CD14-positive monocyte (primary cell): Measurements from ENCODE around the gene SLC2A9. TPM values are rescaled to one million over a fixed set of nuclear protein-coding genes. Genes with fewer than 3 reads are reported as not detected.

ENCODE experiments used
- DNase-seq, 3 donors: peaks; one replicate each; pipeline ENCODE4 v3.0.0-alpha.2; 2011 to 2022
- H2AFZ ChIP-seq: 2 replicates; pipeline ENCODE4 v1.6.0; 2012; ENCODE audit warnings: mild to moderate bottlenecking, low read depth, low read length, inconsistent platforms; ENCODE audit not compliant: insufficient read depth, poor library complexity, severe bottlenecking
- H3K27ac ChIP-seq, 2 donors: 1 replicate in 1 of 2; 2 replicates in 1 of 2; pipeline ENCODE4 v1.5.1; 2012 to 2013; ENCODE audit warnings: low read length in 2 of 2, control low read depth in 1 of 2, inconsistent platforms in 1 of 2, low read depth in 1 of 2, mild to moderate bottlenecking in 1 of 2
- H3K27me3 ChIP-seq, 2 donors: one replicate each; pipeline versions ENCODE4 v1.6.0 to v1.6.1; 2011 to 2013; ENCODE audit warnings: low read length in 2 of 2; ENCODE audit not compliant: control insufficient read depth in 2 of 2, insufficient read depth in 2 of 2
- H3K36me3 ChIP-seq, 2 donors: replicated peaks in 1 of 2; 1 replicate in 1 of 2; 2 replicates in 1 of 2; pipeline versions ENCODE4 v1.5.1 to v1.6.1; 2012 to 2013; ENCODE audit warnings: low read length in 2 of 2, control low read depth in 1 of 2, inconsistent platforms in 1 of 2, mild to moderate bottlenecking in 1 of 2; ENCODE audit not compliant: insufficient read depth in 2 of 2, control insufficient read depth in 1 of 2
- H3K4me1 ChIP-seq, 2 donors: 1 replicate in 1 of 2; 2 replicates in 1 of 2; pipeline versions ENCODE4 v1.5.1 to v1.6.1; 2012 to 2013; ENCODE audit warnings: low read length in 2 of 2, control low read depth in 1 of 2, inconsistent platforms in 1 of 2, mild to moderate bottlenecking in 1 of 2, moderate library complexity in 1 of 2; ENCODE audit not compliant: insufficient read depth in 2 of 2, control insufficient read depth in 1 of 2
- H3K4me2 ChIP-seq: replicated peaks from 2 replicates; pipeline ENCODE3; 2012; ENCODE audit warnings: low read length, moderate library complexity, mild to moderate bottlenecking; ENCODE audit not compliant: poor library complexity, severe bottlenecking; ENCODE audit errors: extremely low read depth
- H3K4me3 ChIP-seq, 3 experiments: fragments of 200-600 bp in 1 of 3; sonication (generic) in 1 of 3; replicated peaks in 1 of 3; 1 replicate in 2 of 3; 2 replicates in 1 of 3; pipeline ENCODE4 v1.5.1; 2011 to 2013; ENCODE audit warnings: low read length in 3 of 3, mild to moderate bottlenecking in 3 of 3, control low read depth in 2 of 3, low read depth in 2 of 3, inconsistent platforms in 1 of 3, moderate library complexity in 1 of 3
- H3K79me2 ChIP-seq: 2 replicates; pipeline ENCODE4 v1.6.0; 2012; ENCODE audit warnings: mild to moderate bottlenecking, control low read depth, inconsistent platforms, low read length, moderate library complexity; ENCODE audit not compliant: insufficient read depth
- H3K9ac ChIP-seq: 2 replicates; pipeline ENCODE4 v1.6.0; 2017; ENCODE audit warnings: low read length, mild to moderate bottlenecking; ENCODE audit not compliant: insufficient read depth, poor library complexity, severe bottlenecking
- H3K9me3 ChIP-seq, 2 donors: replicated peaks in 1 of 2; 1 replicate in 1 of 2; 2 replicates in 1 of 2; pipeline versions ENCODE4 v1.5.1 to v1.6.1; 2012 to 2013; ENCODE audit warnings: low read length in 2 of 2, control low read depth in 1 of 2; ENCODE audit not compliant: control insufficient read depth in 1 of 2, insufficient read depth in 1 of 2
- H4K20me1 ChIP-seq: 2 replicates; pipeline ENCODE4 v1.6.0; 2012; ENCODE audit warnings: mild to moderate bottlenecking, low read length, control low read depth, moderate library complexity; ENCODE audit not compliant: insufficient read depth
- H3K27ac Mint-ChIP-seq, 7 donors: one replicate each; pipeline ENCODE4 v1.8.0; 2020; ENCODE audit warnings: mild to moderate bottlenecking in 7 of 7, mixed read lengths in 7 of 7, moderate library complexity in 6 of 7, inconsistent platforms in 2 of 7
- H3K27me3 Mint-ChIP-seq, 3 donors: one replicate each; pipeline ENCODE4 v1.8.0; 2021 to 2022; ENCODE audit warnings: low read depth in 3 of 3, mild to moderate bottlenecking in 3 of 3, mixed read lengths in 3 of 3, moderate library complexity in 3 of 3, inconsistent platforms in 1 of 3
- H3K36me3 Mint-ChIP-seq, 2 donors: one replicate each; pipeline ENCODE4 v1.8.0; 2020; ENCODE audit warnings: mixed read lengths in 2 of 2, inconsistent platforms in 1 of 2, mild to moderate bottlenecking in 1 of 2
- H3K4me1 Mint-ChIP-seq: one replicate; pipeline ENCODE4 v1.8.0; 2020; ENCODE audit warnings: mild to moderate bottlenecking, mixed read lengths
- H3K4me3 Mint-ChIP-seq, 2 donors: one replicate each; pipeline ENCODE4 v1.8.0; 2020; ENCODE audit warnings: mild to moderate bottlenecking in 2 of 2, mixed read lengths in 2 of 2, moderate library complexity in 1 of 2
- H3K9me3 Mint-ChIP-seq, 7 donors: one replicate each; pipeline ENCODE4 v1.8.0; 2020 to 2022; ENCODE audit warnings: mixed read lengths in 7 of 7, mild to moderate bottlenecking in 6 of 7, moderate library complexity in 6 of 7, inconsistent platforms in 2 of 7
- WGBS: methylation state at CpG from one replicate; pipeline ENCODE4 v1.1.5; 2013; ENCODE audit warnings: missing lambda C conversion rate; ENCODE audit not compliant: insufficient coverage; 5-methylcytosine and 5-hydroxymethylcytosine counted together
- intact Hi-C, 2 donors: fragments of 100-400 bp; cut with micrococcal nuclease; formaldehyde crosslinking; loops; one replicate each; pipeline versions ENCODE4 v1.15.0 to v1.15.1; 2023
- polyA plus RNA-seq, 3 donors: library from polyadenylated mRNA; depleted of rRNA in 1 of 3; unstranded in 2 of 3; stranded (reverse) in 1 of 3; fragments of 300-500 nt in 2 of 3; fragments of >200 nt in 1 of 3; fragmentation: Illumina TruSeq in 2 of 3; gene quantifications; 1 replicate in 2 of 3; 2 replicates in 1 of 3; pipeline ENCODE4 v1.2.3, GENCODE V29; 2012 to 2021
- TF ChIP-seq, protein P1 (sequence below): fragments of 200-600 bp; IDR thresholded peaks from one replicate; pipeline ENCODE4 v1.8.0; 2022; ENCODE audit warnings: antibody characterized with exemption, mild to moderate bottlenecking

Gene SLC2A9
- polyA plus RNA-seq, 3 donors, result 27.3 to 38.6 (median 34.7) TPM

DNA sequence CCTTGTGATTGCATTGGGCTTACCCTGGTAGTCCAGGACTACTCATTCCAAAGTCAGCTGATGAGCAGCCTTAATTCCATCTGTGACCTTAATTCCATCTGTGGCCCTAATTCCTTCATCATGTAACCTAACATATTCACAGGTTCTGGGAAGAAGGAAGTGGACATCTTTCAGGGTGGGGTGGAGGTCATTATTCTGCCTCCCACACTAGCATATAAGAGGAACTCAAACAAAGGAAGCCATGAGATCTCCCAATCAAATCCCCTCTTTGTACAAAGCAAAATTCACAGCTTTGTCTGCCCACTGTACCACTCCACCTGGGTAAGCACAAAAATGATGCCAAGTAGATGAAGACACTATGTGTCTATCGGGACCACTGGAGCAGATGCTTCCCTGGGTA lies 87.3 kb downstream of the SLC2A9 start:
- peak overlapping the region in 1 of 2 donors; percentile 14 for H3K27ac ChIP-seq
- H3K79me2 ChIP-seq, result no peaks in the 10 kb centered on the region
- Mint-ChIP-seq H3K4me1 (peaks cover 8% of the 10 kb centered on the region), H3K9me3 (no peaks in the 10 kb centered on the region), H3K36me3 (peaks cover 81 to 86% of the 10 kb centered on the region in 2 donors), H3K4me3 (no peak overlapping the region), H3K27me3 (no peaks in the 10 kb centered on the region), H3K27ac (peak overlapping the region in 2 of 7 donors; percentile 32 to 53)
- no peaks in the 10 kb centered on the region for H3K4me1 ChIP-seq
- H3K36me3 ChIP-seq, result peaks cover 74 to 96% of the 10 kb centered on the region in 2 donors
- H2AFZ ChIP-seq, result no peak overlapping the region
- no peak overlapping the region for H3K9ac ChIP-seq
- WGBS, result 100% methylated on average over 1 of the region's 1 CpG
- intact Hi-C loops, result no loop called here
- no peaks in the 10 kb centered on the region for H3K27me3 ChIP-seq
- peaks cover 12% of the 10 kb centered on the region for H4K20me1 ChIP-seq
- TF ChIP-seq, protein P1, sequence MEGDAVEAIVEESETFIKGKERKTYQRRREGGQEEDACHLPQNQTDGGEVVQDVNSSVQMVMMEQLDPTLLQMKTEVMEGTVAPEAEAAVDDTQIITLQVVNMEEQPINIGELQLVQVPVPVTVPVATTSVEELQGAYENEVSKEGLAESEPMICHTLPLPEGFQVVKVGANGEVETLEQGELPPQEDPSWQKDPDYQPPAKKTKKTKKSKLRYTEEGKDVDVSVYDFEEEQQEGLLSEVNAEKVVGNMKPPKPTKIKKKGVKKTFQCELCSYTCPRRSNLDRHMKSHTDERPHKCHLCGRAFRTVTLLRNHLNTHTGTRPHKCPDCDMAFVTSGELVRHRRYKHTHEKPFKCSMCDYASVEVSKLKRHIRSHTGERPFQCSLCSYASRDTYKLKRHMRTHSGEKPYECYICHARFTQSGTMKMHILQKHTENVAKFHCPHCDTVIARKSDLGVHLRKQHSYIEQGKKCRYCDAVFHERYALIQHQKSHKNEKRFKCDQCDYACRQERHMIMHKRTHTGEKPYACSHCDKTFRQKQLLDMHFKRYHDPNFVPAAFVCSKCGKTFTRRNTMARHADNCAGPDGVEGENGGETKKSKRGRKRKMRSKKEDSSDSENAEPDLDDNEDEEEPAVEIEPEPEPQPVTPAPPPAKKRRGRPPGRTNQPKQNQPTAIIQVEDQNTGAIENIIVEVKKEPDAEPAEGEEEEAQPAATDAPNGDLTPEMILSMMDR, result no peak
- DNase-seq, result no peak
- no peak overlapping the region for H3K4me3 ChIP-seq
- H3K9me3 ChIP-seq, result no peaks in the 10 kb centered on the region
- no peak overlapping the region for H3K4me2 ChIP-seq

DNA sequence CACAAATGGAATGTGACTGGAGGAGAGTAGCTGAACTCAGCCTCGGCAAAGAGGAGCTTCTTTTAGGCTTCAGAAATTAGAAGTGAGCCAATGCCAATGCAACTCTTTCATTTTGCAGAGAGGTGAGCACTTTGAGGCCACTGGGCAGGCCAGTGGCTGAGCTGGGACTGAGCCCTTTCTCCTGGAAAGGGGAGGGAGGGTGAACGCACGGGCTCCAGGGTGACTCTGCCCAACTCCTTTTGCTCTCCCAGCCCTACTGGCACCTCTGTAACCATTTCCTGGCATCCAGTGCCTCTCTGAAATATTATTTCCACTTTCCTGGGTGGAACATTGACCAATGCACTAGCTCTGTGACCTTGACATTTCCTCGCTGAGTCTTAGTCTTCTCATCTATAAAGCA lies 88.1 kb downstream of the SLC2A9 start:
- intact Hi-C loops, result no loop called here
- H3K9ac ChIP-seq, result no peak overlapping the region
- no peak overlapping the region for H3K4me3 Mint-ChIP-seq
- peaks cover 12% of the 10 kb centered on the region for H4K20me1 ChIP-seq
- H3K27me3 Mint-ChIP-seq, result no peaks in the 10 kb centered on the region
- no peak overlapping the region for H3K27ac ChIP-seq
- H3K79me2 ChIP-seq, result no peaks in the 10 kb centered on the region
- H3K4me1 Mint-ChIP-seq, result peaks cover 13% of the 10 kb centered on the region
- TF ChIP-seq, protein P1, result no peak
- peaks cover 77 to 87% of the 10 kb centered on the region in 2 donors for H3K36me3 Mint-ChIP-seq
- H2AFZ ChIP-seq, result no peak overlapping the region
- H3K4me2 ChIP-seq, result no peak overlapping the region
- no peaks in the 10 kb centered on the region for H3K27me3 ChIP-seq
- 85% methylated on average over 1 of the region's 4 CpGs for WGBS
- H3K27ac Mint-ChIP-seq, result peak overlapping the region in 1 of 7 donors; percentile 21
- no peaks in the 10 kb centered on the region for H3K9me3 ChIP-seq
- H3K9me3 Mint-ChIP-seq, result no peaks in the 10 kb centered on the region
- peaks cover 70 to 92% of the 10 kb centered on the region in 2 donors for H3K36me3 ChIP-seq
- H3K4me1 ChIP-seq, result peaks cover under 1 to 3% of the 10 kb centered on the region in 2 donors
- no peak for DNase-seq
- H3K4me3 ChIP-seq, result no peak overlapping the region
